PC-3 (cell line): ENCODE results near the gene SHTN1. TPM values are rescaled to one million over a fixed set of nuclear protein-coding genes. Genes with fewer than 3 reads are reported as not detected.

Source experiments
- ATAC-seq: fragments of 200-7000 bp; cut with Tn5 transposase; 2 replicates; pipeline ENCODE4 v1.9.1; 2020; ENCODE audit warnings: mild to moderate bottlenecking, moderate library complexity
- BruUV-seq: library from RNA; stranded (reverse); fragments of 400-500 nt; replicated peaks from 2 replicates; lab custom pipeline; 2021; lab: Mats Ljungman, UMichigan
- CTCF ChIA-PET: fragments of 300-600 bp; sonication (Branson Sonifier 250); formaldehyde crosslinking; loops from one replicate; lab custom pipeline; 2022; ENCODE audit warnings: antibody characterized with exemption; lab: Charles Lee
- POLR2A ChIA-PET: fragments of 300-600 bp; sonication (Branson Sonifier 250); formaldehyde crosslinking; loops from one replicate; lab custom pipeline; 2022; ENCODE audit warnings: antibody characterized with exemption; ENCODE audit not compliant: unreplicated experiment; lab: Charles Lee
- DNase-seq: peaks from one replicate; pipeline ENCODE4 v3.0.0-alpha.2; 2015
- H2AFZ ChIP-seq: fragments of 300-600 bp; sonication (generic); 2 replicates; pipeline ENCODE4 v1.6.0; 2016; ENCODE audit warnings: antibody characterized with exemption, low read length
- H3F3A ChIP-seq: fragments of 300-600 bp; sonication (generic); one replicate; pipeline ENCODE4 v1.6.0; 2017; ENCODE audit warnings: antibody characterized with exemption, low read length, control low read depth, mild to moderate bottlenecking; ENCODE audit not compliant: unreplicated experiment
- H3K27ac ChIP-seq: fragments of 300-600 bp; sonication (generic); 2 replicates; pipeline ENCODE4 v1.5.1; 2016; ENCODE audit warnings: mild to moderate bottlenecking, low read length
- H3K27me3 ChIP-seq: fragments of 300-600 bp; sonication (generic); 2 replicates; pipeline ENCODE4 v1.6.1; 2016; ENCODE audit warnings: low read length, mixed read lengths
- H3K36me3 ChIP-seq: fragments of 300-600 bp; sonication (generic); 2 replicates; pipeline ENCODE4 v1.6.1; 2016; ENCODE audit warnings: low read depth, mixed run types, low read length, mixed read lengths
- H3K4me1 ChIP-seq: fragments of 300-600 bp; sonication (generic); 2 replicates; pipeline ENCODE4 v1.5.1; 2016; ENCODE audit warnings: low read length; ENCODE audit not compliant: insufficient read depth
- H3K4me2 ChIP-seq: fragments of 300-600 bp; sonication (generic); 2 replicates; pipeline ENCODE4 v1.6.0; 2016; ENCODE audit warnings: low read length
- H3K4me3 ChIP-seq: fragments of 300-600 bp; sonication (generic); 2 replicates; pipeline ENCODE4 v1.5.1; 2016; ENCODE audit warnings: mild to moderate bottlenecking, low read length, mixed read lengths
- H3K79me2 ChIP-seq: fragments of 300-600 bp; sonication (generic); 2 replicates; pipeline ENCODE4 v1.6.1; 2017; ENCODE audit warnings: low read length, mixed read lengths
- H3K9ac ChIP-seq: fragments of 300-600 bp; sonication (generic); 2 replicates; pipeline ENCODE4 v1.6.0; 2016; ENCODE audit warnings: mild to moderate bottlenecking, low read length
- H3K9me2 ChIP-seq: fragments of 300-600 bp; sonication (generic); replicated peaks from 2 replicates; pipeline ENCODE4 v1.6.1; 2016; ENCODE audit warnings: mixed run types, low read length, mixed read lengths
- H3K9me3 ChIP-seq: fragments of 300-600 bp; sonication (generic); 2 replicates; pipeline ENCODE4 v1.6.1; 2016; ENCODE audit warnings: low read length, mixed read lengths
- H4K20me1 ChIP-seq: fragments of 300-600 bp; sonication (generic); 2 replicates; pipeline ENCODE4 v1.6.1; 2016; ENCODE audit warnings: low read length, mixed read lengths
- CTCF ChIP-seq: fragments of 300-600 bp; sonication (generic); conservative IDR thresholded peaks from 2 replicates; pipeline ENCODE4 v1.5.1; 2017; ENCODE audit warnings: antibody characterized with exemption, low read depth, mild to moderate bottlenecking, low read length
- EZH2 ChIP-seq: fragments of 300-600 bp; sonication (generic); IDR thresholded peaks from one replicate; pipeline ENCODE4 v1.6.1; 2017; ENCODE audit warnings: antibody characterized with exemption, mild to moderate bottlenecking, low read length; ENCODE audit not compliant: unreplicated experiment
- EZH2phosphoT487 ChIP-seq: fragments of 300-600 bp; sonication (generic); IDR thresholded peaks from 2 replicates; pipeline ENCODE4 v1.6.1; 2018; ENCODE audit warnings: mild to moderate bottlenecking, antibody characterized with exemption, low read length, borderline replicate concordance
- intact Hi-C: fragments of 100-400 bp; cut with micrococcal nuclease; formaldehyde crosslinking; loops from 2 replicates; pipeline ENCODE4 v1.9.0; 2023
- total RNA-seq: library from RNA; depleted of rRNA; stranded (reverse); fragments of >200 nt; gene quantifications from 2 replicates; pipeline ENCODE4 v1.2.3, GENCODE V29; 2014

The SHTN1 gene
- total RNA-seq, 1 experiment from 2014 or later = 13.0 TPM

- no peak overlapping the region for H3K4me3 ChIP-seq
- H3K9ac ChIP-seq = no peak overlapping the region
- H3F3A ChIP-seq = no peaks in the 10 kb centered on the region
- no peak overlapping the region for H3K27ac ChIP-seq
- BruUV-seq = no TSS peak
- no peak for DNase-seq
- H3K27me3 ChIP-seq = no peaks in the 10 kb centered on the region
- ATAC-seq = no peak
- TF ChIP-seq EZH2 (no peak), CTCF (no peak), EZH2phosphoT487 (no peak)
- H3K36me3 ChIP-seq = no peaks in the 10 kb centered on the region
- H3K9me2 ChIP-seq = no peaks in the 10 kb centered on the region
- no peak overlapping the region for H2AFZ ChIP-seq
- H4K20me1 ChIP-seq = peaks cover 10% of the 10 kb centered on the region
- H3K4me1 ChIP-seq = peaks cover 5% of the 10 kb centered on the region; the same call in 1 of the 2 replicates
- no peak overlapping the region for H3K4me2 ChIP-seq
- ChIA-PET POLR2A (no interaction called here), CTCF (no interaction called here)
- intact Hi-C loops = no loop called here
- no peaks in the 10 kb centered on the region for H3K9me3 ChIP-seq
- H3K79me2 ChIP-seq = peaks cover 90% of the 10 kb centered on the region
Observed at GRCh38 chr10:116984202-116984990, 20.6 kb downstream of the SHTN1 start.

- ChIA-PET POLR2A (no interaction called here), CTCF (no interaction called here)
- BruUV-seq = no TSS peak
- Histone ChIP-seq H3K9ac (no peak overlapping the region), H3K4me1 (peaks cover 6% of the 10 kb centered on the region), H3K9me2 (no peaks in the 10 kb centered on the region), H3K27me3 (no peaks in the 10 kb centered on the region), H3K79me2 (peaks cover 56% of the 10 kb centered on the region), H3K9me3 (no peaks in the 10 kb centered on the region), H3K4me3 (no peak overlapping the region), H3K4me2 (no peak overlapping the region), H3F3A (no peaks in the 10 kb centered on the region), H4K20me1 (peaks cover 4% of the 10 kb centered on the region), H3K27ac (no peak overlapping the region), H2AFZ (no peak overlapping the region), H3K36me3 (peaks cover 16% of the 10 kb centered on the region)
- no peak for TF ChIP-seq EZH2
- no peak for TF ChIP-seq EZH2phosphoT487
- no peak for TF ChIP-seq CTCF
- intact Hi-C loops = no loop called here
- DNase-seq (no peak), ATAC-seq (no peak)
Observed at GRCh38 chr10:116980041-116980440, 24.9 kb downstream of the SHTN1 start.

DNA sequence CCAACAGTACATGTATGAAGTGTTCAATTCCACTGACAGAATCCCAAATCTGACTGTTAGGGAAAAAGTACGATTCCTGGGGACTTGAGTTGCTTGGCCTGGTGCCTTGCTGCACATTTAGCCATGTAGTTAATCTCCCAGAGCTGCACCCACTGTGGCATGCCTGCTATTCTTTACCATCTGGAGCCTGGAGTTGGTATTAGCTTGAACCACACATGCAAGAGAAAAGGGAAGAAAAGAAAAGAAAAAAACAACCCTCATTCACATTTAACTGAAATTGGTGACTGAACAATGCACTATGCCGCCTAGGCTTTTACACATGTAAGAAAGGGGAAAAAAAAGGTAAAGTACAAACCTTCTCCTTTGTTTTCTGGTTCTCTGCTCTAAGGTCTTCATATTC, 26.1 kb downstream of the SHTN1 start:
- peaks cover 4% of the 10 kb centered on the region for H3F3A ChIP-seq
- intact Hi-C loops = no loop called here
- H3K9me2 ChIP-seq = no peaks in the 10 kb centered on the region
- no peak overlapping the region for H3K27ac ChIP-seq
- no peak for DNase-seq
- CTCF ChIA-PET = no interaction called here
- no peaks in the 10 kb centered on the region for H4K20me1 ChIP-seq
- no peak for ATAC-seq
- H2AFZ ChIP-seq = no peak overlapping the region
- H3K4me3 ChIP-seq = no peak overlapping the region
- peaks cover 45% of the 10 kb centered on the region for H3K79me2 ChIP-seq
- H3K9ac ChIP-seq = no peak overlapping the region
- peaks cover 16% of the 10 kb centered on the region for H3K4me1 ChIP-seq
- no peaks in the 10 kb centered on the region for H3K9me3 ChIP-seq
- TF ChIP-seq EZH2phosphoT487 = no peak
- TF ChIP-seq EZH2 = no peak
- TF ChIP-seq CTCF = no peak
- peaks cover 16% of the 10 kb centered on the region for H3K36me3 ChIP-seq
- POLR2A ChIA-PET = no interaction called here
- no peak overlapping the region for H3K4me2 ChIP-seq
- H3K27me3 ChIP-seq = no peaks in the 10 kb centered on the region
- BruUV-seq = no TSS peak
